ENCODE data around the gene IGSF5. TPM values are rescaled to one million over a fixed set of nuclear protein-coding genes. Genes with fewer than 3 reads are reported as not detected.

Gene IGSF5
- total and polyA plus RNA-seq, 9 of the 15 experiments (the other 6 are each of a cell fraction or from before 2014, with no cell fraction given) = not detected

GRCh38 chr21:39750670-39751069 lies 5.7 kb downstream of the IGSF5 start (continued):
- no peak for TF ChIP-seq MTA3 (IDR thresholded peaks at IDR 0.05; ENCODE audit: borderline replicate concordance)

- no peak overlapping the region for H3K4me2 ChIP-seq (ENCODE audit: insufficient read depth, low read length)
- no peak overlapping the region for H3K9ac ChIP-seq (ENCODE audit: insufficient read depth in 1 of 2, low read depth in 2 of 2, low read length in 2 of 2)
- DNase-seq (ENCODE audit: extremely low read depth in 1 of 4, low spot score in 3 of 4) = no peak
- H4K20me1 ChIP-seq (replicated peaks; ENCODE audit: control insufficient read depth, insufficient read depth, low read length) = no peaks in the 10 kb centered on the region
- H3K27ac ChIP-seq (ENCODE audit: extremely low read depth, low read depth, low read length) = no peak overlapping the region
- no peak for ATAC-seq
- H3K79me2 ChIP-seq (ENCODE audit: control insufficient read depth, insufficient read depth, low read length) = no peaks in the 10 kb centered on the region
- no peaks in the 10 kb centered on the region for H3K36me3 ChIP-seq (ENCODE audit: control insufficient read depth, insufficient read depth, low read length)
- no peak overlapping the region for H3K4me3 ChIP-seq
- POLR2A ChIA-PET = no interaction called here
- intact Hi-C loops (cut with micrococcal nuclease) (no loop called here), in situ Hi-C loops (cut with MboI) (no loop called here)
- no peaks in the 10 kb centered on the region for H3K4me1 ChIP-seq (replicated peaks in 1 of 2; ENCODE audit: control insufficient read depth in 2 of 2, insufficient read depth in 2 of 2, low read length in 2 of 2)
- peaks cover 0 to 17% of the 10 kb centered on the region in 2 experiments; a peak in 1 of 5 replicates for H3K27me3 ChIP-seq (ENCODE audit: control insufficient read depth in 2 of 2, insufficient read depth in 2 of 2, low read length in 2 of 2)
- CTCF ChIA-PET (ENCODE audit: low intra/inter-chr PET ratio) = no interaction called here
- H3K9me1 ChIP-seq (ENCODE audit: control insufficient read depth, insufficient read depth, low read length) = no peaks in the 10 kb centered on the region
- FAIRE-seq = no peak
- no TSS peak for BruUV-seq (replicated peaks)
- no peak for TF ChIP-seq CBX3 (IDR thresholded peaks at IDR 0.05; ENCODE audit: borderline replicate concordance in 1 of 2, low read length in 2 of 2)
- no peak for TF ChIP-seq ZNF165 (CRISPR knock-in tag; IDR thresholded peaks at IDR 0.05; ENCODE audit: borderline replicate concordance)
- TF ChIP-seq ZHX1 (conservative IDR thresholded peaks at IDR 0.05; ENCODE audit: low read length) = no peak
- no peak for TF ChIP-seq PTBP1 (IDR thresholded peaks at IDR 0.05; ENCODE audit: low read depth, low read length)
- TF ChIP-seq JUNB (CRISPR knock-in tag; conservative IDR thresholded peaks at IDR 0.05) = no peak
- no peak for TF ChIP-seq ZNF592 (IDR thresholded peaks at IDR 0.05)
- no peak for TF ChIP-seq ID3 (CRISPR knock-in tag; IDR thresholded peaks at IDR 0.05)
- no peak for TF ChIP-seq ID3 (tag; IDR thresholded peaks at IDR 0.05)
- no peak for TF ChIP-seq CLOCK (CRISPR knock-in tag; IDR thresholded peaks at IDR 0.05; ENCODE audit: borderline replicate concordance)
- no peak for TF ChIP-seq HNRNPUL1 (IDR thresholded peaks at IDR 0.05; ENCODE audit: low read length)
- H3K9me3 ChIP-seq (replicated peaks; ENCODE audit: control insufficient read depth, insufficient read depth, low read depth, low read length) = no peaks in the 10 kb centered on the region
- H2AFZ ChIP-seq (ENCODE audit: low read depth, low read length) = no peak overlapping the region
- 0% methylated on average over 3 of the region's 3 CpGs for WGBS (ENCODE audit: insufficient coverage, low coverage, missing lambda C conversion rate)
Measured at GRCh38 chr21:39754811-39755210, 9.8 kb downstream of the IGSF5 start.
